ENCODE measurements around the gene MAP7D2.

- TF ChIP-seq ATF2 (tag by site-specific recombination; IDR thresholded peaks at IDR 0.05; ENCODE audit: low read depth): no peak
- no peak for TF ChIP-seq ZNF138 (tag by site-specific recombination; IDR thresholded peaks at IDR 0.05; ENCODE audit: borderline replicate concordance)
- TF ChIP-seq CTCF (tag by site-specific recombination; IDR thresholded peaks at IDR 0.05): no peak
- no peak for TF ChIP-seq PRDM1 (tag by site-specific recombination; IDR thresholded peaks at IDR 0.05)
- TF ChIP-seq KLF16 (tag by site-specific recombination; IDR thresholded peaks at IDR 0.05): no peak
- TF ChIP-seq ZNF600 (tag by site-specific recombination; IDR thresholded peaks at IDR 0.05): no peak
- TF ChIP-seq ZBTB1 (tag by site-specific recombination; IDR thresholded peaks at IDR 0.05): no peak
- no peak for TF ChIP-seq ZBTB11 (tag by site-specific recombination; conservative IDR thresholded peaks at IDR 0.05; ENCODE audit: low read depth)
- no peak for TF ChIP-seq ZNF335 (tag by site-specific recombination; conservative IDR thresholded peaks at IDR 0.05)
- no peak for TF ChIP-seq KLF7 (tag by site-specific recombination; IDR thresholded peaks at IDR 0.05; ENCODE audit: borderline replicate concordance)
- no peak for TF ChIP-seq REST (tag by site-specific recombination; IDR thresholded peaks at IDR 0.05)
- no peak for TF ChIP-seq SETDB1 (IDR thresholded peaks at IDR 0.05; ENCODE audit: insufficient read length, low read length)
- TF ChIP-seq PATZ1 (tag by site-specific recombination; IDR thresholded peaks at IDR 0.05): no peak
- TF ChIP-seq SALL2 (tag by site-specific recombination; IDR thresholded peaks at IDR 0.05; ENCODE audit: borderline replicate concordance): no peak
Measured at GRCh38 chrX:20124964-20125363, 8.3 kb upstream of the MAP7D2 start.
